ENCODE results near the gene DIPK1A. TPM values are rescaled to one million over a fixed set of nuclear protein-coding genes. Genes with fewer than 3 reads are reported as not detected.

Gene DIPK1A
- total RNA-seq, 1 experiment from 2014 or later: 4.8 TPM

DNA sequence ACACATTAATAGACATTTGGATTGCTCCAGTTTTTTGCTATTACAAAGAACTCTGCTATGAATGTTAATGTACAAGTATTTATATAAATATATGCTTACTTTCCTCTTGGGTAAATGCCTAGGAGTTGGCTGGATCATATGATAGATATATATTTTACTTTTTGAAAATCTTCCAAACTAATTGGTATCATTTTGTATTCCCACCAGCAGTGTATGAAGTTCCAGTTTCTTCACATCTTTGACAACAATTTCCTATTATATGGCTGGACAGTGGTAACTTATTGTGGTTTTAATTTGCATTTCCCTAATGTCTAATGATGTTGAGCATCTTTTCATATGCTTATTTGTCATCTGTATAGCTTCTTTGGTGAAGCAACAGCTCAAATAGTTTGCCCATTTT lies 23.8 kb upstream of the DIPK1A start (continued):
- TF ChIP-seq, protein P1, sequence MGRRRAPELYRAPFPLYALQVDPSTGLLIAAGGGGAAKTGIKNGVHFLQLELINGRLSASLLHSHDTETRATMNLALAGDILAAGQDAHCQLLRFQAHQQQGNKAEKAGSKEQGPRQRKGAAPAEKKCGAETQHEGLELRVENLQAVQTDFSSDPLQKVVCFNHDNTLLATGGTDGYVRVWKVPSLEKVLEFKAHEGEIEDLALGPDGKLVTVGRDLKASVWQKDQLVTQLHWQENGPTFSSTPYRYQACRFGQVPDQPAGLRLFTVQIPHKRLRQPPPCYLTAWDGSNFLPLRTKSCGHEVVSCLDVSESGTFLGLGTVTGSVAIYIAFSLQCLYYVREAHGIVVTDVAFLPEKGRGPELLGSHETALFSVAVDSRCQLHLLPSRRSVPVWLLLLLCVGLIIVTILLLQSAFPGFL (CRISPR knock-in tag; IDR thresholded peaks at IDR 0.05; ENCODE audit: borderline replicate concordance): no peak
- TF ChIP-seq NFE2L1 (CRISPR knock-in tag; IDR thresholded peaks at IDR 0.05) (no peak), FOXK1 (CRISPR knock-in tag; IDR thresholded peaks at IDR 0.05) (no peak)

DNA sequence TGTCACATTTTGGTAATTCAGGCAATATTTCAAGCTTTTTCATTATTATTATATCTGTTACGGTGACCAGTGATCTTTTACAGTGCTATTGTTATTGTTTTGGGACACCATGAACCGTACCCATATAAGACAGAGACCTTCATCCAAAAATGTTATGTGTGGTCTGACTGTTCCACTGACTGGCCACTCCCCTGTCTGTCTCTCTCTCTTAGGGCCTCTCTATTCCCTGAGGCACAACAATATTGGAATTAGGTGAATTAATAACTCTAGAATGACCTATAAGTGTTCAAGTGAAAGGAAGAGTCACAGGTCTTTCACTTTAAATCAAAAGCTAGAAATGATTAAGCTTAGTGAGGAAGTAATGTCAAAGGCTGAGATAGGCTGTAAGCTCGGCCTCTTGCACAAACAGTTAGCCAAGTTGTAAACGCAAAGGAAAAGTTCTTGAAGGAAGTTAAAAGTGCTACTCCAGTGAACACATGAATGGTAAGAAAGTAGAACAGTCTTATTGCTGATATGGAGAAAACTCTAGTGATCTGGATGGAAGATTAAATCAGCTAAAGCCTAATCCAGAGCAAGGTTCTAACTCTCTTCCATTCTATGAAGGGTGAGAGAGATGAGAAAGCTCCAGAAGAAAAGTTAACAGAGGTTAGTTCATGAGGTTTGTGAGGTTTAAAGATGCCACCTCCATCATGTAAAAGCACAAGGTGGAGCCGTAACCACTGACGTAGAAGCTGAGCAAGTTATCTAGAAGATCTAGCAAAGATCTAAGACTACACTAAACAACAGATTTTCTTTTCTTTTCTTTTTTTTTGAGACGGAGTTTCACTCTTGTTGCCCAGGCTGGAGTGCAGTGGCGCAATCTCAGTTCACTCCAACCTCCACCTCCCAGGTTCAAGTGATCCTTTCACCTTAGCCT lies 19.7 kb upstream of the DIPK1A start:
- DNase-seq (ENCODE audit: low spot score) (no peak), ATAC-seq (no peak)
- ChIA-PET CTCF (interaction anchor here (1.8 kb wide), 1 partner anchor 13 kb away, joined by 6 read pairs; no protein-coding TSS in a partner anchor), POLR2A (no interaction called here)
- Mint-ChIP-seq H3K4me1 (no peaks in the 10 kb centered on the region), H3K36me3 (no peaks in the 10 kb centered on the region), H3K27ac (no peak overlapping the region), H3K9me3 (peaks cover 4% of the 10 kb centered on the region; the same call in 1 of the 2 replicates), H3K27me3 (ENCODE audit: low read depth) (no peaks in the 10 kb centered on the region), H3K4me3 (no peak overlapping the region)
- TF ChIP-seq, protein P2, sequence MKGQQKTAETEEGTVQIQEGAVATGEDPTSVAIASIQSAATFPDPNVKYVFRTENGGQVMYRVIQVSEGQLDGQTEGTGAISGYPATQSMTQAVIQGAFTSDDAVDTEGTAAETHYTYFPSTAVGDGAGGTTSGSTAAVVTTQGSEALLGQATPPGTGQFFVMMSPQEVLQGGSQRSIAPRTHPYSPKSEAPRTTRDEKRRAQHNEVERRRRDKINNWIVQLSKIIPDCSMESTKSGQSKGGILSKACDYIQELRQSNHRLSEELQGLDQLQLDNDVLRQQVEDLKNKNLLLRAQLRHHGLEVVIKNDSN (CRISPR knock-in tag; IDR thresholded peaks at IDR 0.05): no peak
- no peak for TF ChIP-seq ZNF219 (CRISPR knock-in tag; IDR thresholded peaks at IDR 0.05; ENCODE audit: borderline replicate concordance)
- no peak for TF ChIP-seq FOXK1 (CRISPR knock-in tag; IDR thresholded peaks at IDR 0.05)
- TF ChIP-seq NFATC4 (CRISPR knock-in tag; IDR thresholded peaks at IDR 0.05): no peak
- TF ChIP-seq, protein P3, sequence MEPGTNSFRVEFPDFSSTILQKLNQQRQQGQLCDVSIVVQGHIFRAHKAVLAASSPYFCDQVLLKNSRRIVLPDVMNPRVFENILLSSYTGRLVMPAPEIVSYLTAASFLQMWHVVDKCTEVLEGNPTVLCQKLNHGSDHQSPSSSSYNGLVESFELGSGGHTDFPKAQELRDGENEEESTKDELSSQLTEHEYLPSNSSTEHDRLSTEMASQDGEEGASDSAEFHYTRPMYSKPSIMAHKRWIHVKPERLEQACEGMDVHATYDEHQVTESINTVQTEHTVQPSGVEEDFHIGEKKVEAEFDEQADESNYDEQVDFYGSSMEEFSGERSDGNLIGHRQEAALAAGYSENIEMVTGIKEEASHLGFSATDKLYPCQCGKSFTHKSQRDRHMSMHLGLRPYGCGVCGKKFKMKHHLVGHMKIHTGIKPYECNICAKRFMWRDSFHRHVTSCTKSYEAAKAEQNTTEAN (CRISPR knock-in tag; IDR thresholded peaks at IDR 0.05): no peak
- no peak for TF ChIP-seq ZNF671 (CRISPR knock-in tag; IDR thresholded peaks at IDR 0.05)
- TF ChIP-seq, protein P4, sequence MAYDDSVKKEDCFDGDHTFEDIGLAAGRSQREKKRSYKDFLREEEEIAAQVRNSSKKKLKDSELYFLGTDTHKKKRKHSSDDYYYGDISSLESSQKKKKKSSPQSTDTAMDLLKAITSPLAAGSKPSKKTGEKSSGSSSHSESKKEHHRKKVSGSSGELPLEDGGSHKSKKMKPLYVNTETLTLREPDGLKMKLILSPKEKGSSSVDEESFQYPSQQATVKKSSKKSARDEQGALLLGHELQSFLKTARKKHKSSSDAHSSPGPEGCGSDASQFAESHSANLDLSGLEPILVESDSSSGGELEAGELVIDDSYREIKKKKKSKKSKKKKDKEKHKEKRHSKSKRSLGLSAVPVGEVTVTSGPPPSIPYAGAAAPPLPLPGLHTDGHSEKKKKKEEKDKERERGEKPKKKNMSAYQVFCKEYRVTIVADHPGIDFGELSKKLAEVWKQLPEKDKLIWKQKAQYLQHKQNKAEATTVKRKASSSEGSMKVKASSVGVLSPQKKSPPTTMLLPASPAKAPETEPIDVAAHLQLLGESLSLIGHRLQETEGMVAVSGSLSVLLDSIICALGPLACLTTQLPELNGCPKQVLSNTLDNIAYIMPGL (CRISPR knock-in tag; IDR thresholded peaks at IDR 0.05): no peak
- TF ChIP-seq NR1H2 (CRISPR knock-in tag; IDR thresholded peaks at IDR 0.05): no peak
- TF ChIP-seq, protein P5, sequence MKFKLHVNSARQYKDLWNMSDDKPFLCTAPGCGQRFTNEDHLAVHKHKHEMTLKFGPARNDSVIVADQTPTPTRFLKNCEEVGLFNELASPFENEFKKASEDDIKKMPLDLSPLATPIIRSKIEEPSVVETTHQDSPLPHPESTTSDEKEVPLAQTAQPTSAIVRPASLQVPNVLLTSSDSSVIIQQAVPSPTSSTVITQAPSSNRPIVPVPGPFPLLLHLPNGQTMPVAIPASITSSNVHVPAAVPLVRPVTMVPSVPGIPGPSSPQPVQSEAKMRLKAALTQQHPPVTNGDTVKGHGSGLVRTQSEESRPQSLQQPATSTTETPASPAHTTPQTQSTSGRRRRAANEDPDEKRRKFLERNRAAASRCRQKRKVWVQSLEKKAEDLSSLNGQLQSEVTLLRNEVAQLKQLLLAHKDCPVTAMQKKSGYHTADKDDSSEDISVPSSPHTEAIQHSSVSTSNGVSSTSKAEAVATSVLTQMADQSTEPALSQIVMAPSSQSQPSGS (CRISPR knock-in tag; IDR thresholded peaks at IDR 0.05; ENCODE audit: borderline replicate concordance, low read depth): no peak
- TF ChIP-seq NR2C2 (CRISPR knock-in tag; IDR thresholded peaks at IDR 0.05): no peak
- no peak for TF ChIP-seq MYBL2 (CRISPR knock-in tag; IDR thresholded peaks at IDR 0.05)
- TF ChIP-seq ZNF396 (CRISPR knock-in tag; IDR thresholded peaks at IDR 0.05; ENCODE audit: borderline replicate concordance): no peak
- TF ChIP-seq, protein P6, sequence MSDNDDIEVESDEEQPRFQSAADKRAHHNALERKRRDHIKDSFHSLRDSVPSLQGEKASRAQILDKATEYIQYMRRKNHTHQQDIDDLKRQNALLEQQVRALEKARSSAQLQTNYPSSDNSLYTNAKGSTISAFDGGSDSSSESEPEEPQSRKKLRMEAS (CRISPR knock-in tag; IDR thresholded peaks at IDR 0.05): no peak
- TF ChIP-seq ZNF263 (CRISPR knock-in tag; IDR thresholded peaks at IDR 0.05; ENCODE audit: low read depth): no peak
- TF ChIP-seq HMGA2 (CRISPR knock-in tag; IDR thresholded peaks at IDR 0.05): no peak
